Measurements from ENCODE around the gene NEURL4.
"Not testable (repeated sequence)": the region's sequence is repeated elsewhere in the genome, so short reads cannot be mapped to it uniquely, and the experiment has no call there.

NEURL4 gene

DNA sequence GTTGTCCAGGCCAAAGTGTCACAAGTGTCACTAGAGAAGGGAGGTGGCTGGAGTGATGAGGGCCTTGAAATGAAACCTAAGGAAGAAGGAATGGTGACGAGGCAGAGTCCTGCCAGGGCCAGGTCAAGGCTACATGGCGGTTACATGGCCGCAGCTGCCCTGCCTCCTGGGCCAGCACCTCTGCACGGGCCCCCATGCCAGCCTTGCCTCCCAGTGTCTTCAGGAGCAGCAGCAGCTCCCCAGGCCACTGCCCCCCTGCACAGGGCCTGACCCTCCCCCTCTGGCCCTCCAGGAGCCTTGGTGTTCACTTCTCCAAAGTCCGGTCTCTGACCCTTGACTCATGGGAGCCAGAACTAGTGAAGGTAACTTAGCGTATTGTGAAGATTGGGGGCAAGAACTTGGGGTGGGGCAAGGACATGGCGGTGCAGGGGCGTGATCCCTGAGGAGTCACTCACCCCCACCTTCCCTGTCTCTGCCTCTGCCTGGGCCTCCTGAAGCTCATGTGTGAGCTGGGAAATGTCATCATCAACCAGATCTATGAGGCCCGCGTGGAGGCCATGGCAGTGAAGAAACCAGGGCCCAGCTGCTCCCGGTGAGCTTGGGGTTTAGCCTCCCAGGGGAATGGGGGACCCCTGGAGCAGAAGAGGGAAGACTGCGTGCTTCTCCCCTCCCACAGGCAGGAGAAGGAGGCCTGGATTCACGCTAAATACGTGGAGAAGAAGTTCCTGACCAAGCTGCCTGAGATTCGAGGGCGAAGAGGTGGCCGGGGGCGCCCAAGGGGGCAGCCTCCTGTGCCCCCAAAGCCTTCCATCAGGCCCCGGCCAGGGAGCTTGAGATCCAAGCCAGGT, 18.7 kb upstream of the NEURL4 start:
- FAIRE-seq (no peak), DNase-seq (ENCODE audit: low spot score) (no peak)

DNA sequence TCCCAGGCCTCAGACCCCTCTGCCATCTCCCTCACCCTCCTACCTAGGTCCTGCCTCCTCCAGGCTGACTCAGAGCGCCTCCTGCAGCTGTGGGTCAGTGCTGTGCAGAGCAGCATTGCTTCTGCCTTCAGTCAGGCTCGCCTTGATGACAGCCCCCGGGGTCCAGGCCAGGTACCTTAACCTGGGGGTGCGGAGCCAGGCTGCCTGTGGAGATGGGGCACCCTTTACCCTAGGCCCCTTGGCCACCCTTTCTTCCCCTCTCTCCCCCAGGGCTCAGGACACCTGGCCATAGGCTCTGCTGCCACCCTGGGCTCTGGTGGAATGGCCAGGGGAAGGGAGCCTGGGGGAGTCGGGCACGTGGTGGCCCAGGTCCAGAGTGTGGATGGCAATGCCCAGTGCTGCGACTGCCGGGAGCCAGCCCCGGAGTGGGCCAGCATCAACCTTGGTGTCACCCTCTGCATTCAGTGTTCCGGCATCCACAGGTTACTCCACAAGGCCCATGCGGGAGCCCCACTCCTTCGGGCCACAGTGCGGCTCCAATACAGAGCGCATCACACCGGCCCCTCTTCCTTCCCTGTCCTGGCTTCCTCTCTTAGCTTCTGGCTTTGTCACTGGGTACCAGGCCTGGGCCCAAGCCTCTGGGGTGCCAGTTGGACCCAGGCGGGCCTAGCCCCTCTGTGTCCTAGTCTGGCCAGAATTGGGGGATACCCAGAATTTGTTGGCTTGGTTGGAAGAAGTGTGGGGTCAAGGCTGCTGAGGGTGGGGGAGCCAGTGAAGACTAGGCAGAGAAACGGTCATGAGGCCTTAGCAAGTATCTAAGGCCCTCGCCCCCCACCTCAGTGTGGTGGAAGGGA, 17.9 kb upstream of the NEURL4 start:
- no peak for FAIRE-seq

GRCh38 chr17:7343250-7343649, 14.1 kb upstream of the NEURL4 start:
- FAIRE-seq (no peak), DNase-seq (ENCODE audit: low spot score) (no peak)

More for the DNA sequence above, 17.9 kb upstream of the NEURL4 start:
- DNase-seq (ENCODE audit: low spot score), result no peak

DNA sequence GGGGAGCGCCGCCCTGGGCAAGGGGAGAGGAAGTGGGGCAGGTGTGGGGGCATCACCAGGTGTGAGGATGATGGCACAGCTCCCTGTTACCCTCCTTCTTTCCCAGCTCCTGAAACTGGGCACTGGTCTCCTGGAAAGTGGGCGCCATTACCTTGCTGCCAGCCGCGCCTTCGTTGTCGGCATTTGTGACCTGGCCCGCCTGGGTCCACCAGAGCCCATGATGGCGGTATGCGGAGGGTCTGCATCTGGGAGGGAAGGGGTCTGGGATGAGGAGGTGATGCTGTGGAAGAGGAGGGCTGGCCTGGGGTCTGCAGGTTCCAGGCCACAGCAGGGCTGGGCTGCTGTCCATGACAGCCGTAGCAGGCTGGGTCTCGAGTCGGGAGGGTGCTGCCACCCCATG, 12.7 kb upstream of the NEURL4 start:
- DNase-seq (ENCODE audit: low spot score), result no peak
- no peak for FAIRE-seq

DNA sequence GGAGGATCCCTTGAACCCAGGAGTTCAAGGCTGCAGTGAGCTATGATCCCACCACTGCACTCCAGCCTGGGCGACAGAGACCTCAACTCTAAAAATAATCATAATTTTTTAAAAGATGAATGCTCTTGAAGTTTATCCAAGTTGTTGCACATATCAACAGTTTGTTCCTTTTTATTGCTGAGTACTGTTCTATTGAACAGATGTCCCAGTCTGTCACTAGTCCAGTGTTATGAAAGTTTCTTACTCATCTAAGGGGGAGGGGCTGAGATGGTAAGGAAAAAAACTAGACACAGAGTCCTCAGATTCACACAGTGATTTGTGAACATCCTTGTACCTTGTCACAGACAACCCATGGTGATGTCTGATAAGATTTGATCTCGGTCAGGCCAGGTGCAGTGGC, 11.0 kb upstream of the NEURL4 start:
- FAIRE-seq, result no peak
- no peak for DNase-seq (ENCODE audit: low spot score)

GRCh38 chr17:7337600-7337999, 8.5 kb upstream of the NEURL4 start:
- not testable (repeated sequence) for DNase-seq (ENCODE audit: low spot score); FAIRE-seq

- no peak for FAIRE-seq
- DNase-seq (ENCODE audit: low spot score), result no peak
These were observed 7.4 kb upstream of the NEURL4 start, which contains the start of gene ACAP1 for GRCh38 chr17:7336240-7337175. ACAP1 (plus strand) TSS chr17:7336529; CDS start chr17:7336735, 206 bp downstream.

- not testable (repeated sequence) for DNase-seq (ENCODE audit: low spot score); FAIRE-seq
These were observed 6.6 kb upstream of the NEURL4 start for GRCh38 chr17:7335765-7336164.

GRCh38 chr17:7334938-7335538, 5.9 kb upstream of the NEURL4 start:
- DNase-seq (ENCODE audit: low spot score) (no peak), FAIRE-seq (no peak)

DNA sequence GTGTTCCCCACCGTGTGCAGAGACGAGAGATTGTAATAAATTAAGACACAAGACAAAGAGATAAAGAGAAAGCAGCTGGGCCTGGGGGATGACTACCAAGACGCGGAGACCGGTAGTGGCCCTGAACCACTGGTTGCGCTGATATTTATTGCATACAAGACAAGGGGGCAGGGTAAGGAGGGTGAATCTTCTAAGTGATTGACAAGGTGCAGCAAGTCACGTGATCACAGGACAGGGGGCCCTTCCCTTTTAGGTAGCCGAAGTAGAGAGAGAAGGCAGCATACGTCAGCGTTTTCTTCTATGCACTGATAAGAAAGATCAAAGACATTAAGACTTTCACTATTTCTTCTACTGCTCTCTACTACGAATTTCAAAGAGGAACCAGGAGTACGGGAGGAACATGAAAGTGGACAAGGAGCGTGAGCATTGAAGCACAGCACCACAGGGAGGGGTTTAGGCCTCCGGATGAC, 3.5 kb upstream of the NEURL4 start:
- not testable (repeated sequence) for DNase-seq (ENCODE audit: low spot score); FAIRE-seq

DNA sequence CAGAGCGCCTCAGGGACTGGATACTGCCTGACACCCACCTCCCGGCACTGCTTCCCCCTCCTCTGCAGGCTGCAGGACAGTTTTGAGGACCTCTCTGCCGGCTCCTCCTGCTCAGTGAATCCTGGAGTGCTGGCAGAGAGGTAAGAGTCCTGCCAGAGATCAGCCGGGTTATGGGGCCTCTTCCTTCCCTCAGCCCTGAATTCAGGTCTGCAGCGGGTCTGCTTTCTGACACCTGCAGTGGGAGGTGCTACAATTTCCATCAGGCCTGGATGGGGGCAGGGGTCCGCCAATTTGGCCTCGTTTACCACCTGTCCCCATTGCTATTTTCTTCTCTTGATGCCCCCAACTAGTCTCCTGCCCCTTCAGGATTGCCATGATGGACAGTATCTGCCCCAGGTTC, 3.0 kb upstream of the NEURL4 start:
- DNase-seq (ENCODE audit: low spot score) (no peak), FAIRE-seq (no peak)

DNA sequence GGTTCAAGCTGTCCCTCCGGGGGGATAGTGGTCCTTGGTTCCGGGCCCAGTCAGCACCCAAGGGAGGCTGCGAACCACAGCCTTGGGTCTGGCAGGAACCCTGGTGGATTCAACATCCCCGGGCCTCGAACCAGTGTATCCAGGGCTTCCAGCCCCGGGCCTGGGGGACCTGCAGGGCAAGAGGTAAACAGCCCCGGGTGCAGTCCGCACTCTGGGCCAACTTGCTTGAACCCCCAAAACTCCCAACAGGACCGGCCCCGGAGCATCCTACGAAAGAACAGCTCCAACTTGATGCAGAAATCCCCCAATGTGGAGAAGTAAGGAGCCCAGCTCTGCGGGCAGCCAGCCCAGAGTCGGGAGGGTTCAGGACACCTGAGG, 1.5 kb upstream of the NEURL4 start:
- no peak for FAIRE-seq
- DNase-seq (ENCODE audit: low spot score), result no peak

DNA sequence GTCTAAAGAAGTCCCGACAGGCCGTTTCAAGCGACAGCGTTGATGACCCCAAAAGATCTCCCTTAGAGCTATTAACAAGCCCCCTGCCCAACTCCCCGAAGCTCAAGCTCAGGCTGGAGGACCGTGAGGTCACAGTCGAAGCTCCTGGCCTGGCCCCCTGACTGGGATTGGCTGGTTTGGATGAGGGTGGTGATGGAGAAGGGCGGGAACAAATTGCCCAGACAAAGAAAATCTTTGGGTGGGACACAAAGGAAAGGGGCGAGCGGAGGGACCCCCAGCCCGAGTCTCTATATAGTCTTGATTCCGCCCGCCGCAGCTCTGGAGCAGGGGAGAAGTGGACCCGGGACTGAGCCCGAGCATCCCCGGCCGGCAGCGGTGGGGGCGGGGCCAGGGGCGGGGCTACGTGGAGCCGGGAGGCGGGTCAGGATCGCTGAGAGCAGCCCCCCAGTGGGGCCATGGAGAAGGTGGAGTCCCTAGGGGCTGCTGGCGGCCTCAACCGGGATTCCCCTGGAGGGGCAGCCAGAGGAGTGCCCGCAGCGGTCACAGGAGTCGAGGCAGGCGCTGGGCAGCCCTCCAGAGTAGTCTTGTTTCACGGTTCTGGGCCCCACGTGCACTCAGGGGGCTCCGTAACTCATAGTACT, 982 bp upstream of the NEURL4 start:
- no peak for FAIRE-seq

GRCh38 chr17:7329374-7329996, 350 bp upstream of the NEURL4 start:
- DNase-seq (ENCODE audit: low spot score) (peak; percentile 91), FAIRE-seq (no peak)

More for the DNA sequence above, 982 bp upstream of the NEURL4 start:
- peak; percentile 81 for DNase-seq (ENCODE audit: low spot score)

GRCh38 chr17:7328009-7328408, 1.1 kb downstream of the NEURL4 start:
- no peak for DNase-seq (ENCODE audit: low spot score)
- FAIRE-seq, result no peak

- FAIRE-seq (no peak), DNase-seq (ENCODE audit: low spot score) (no peak)
These were observed 1.6 kb downstream of the NEURL4 start for GRCh38 chr17:7327501-7327900.

GRCh38 chr17:7327056-7327455, 2.1 kb downstream of the NEURL4 start:
- FAIRE-seq, result no peak
- no peak for DNase-seq (ENCODE audit: low spot score)

- DNase-seq (ENCODE audit: low spot score) (no peak), FAIRE-seq (no peak)
These were observed 2.9 kb downstream of the NEURL4 start for GRCh38 chr17:7326186-7326585.

- FAIRE-seq, result no peak
These were observed 4.1 kb downstream of the NEURL4 start for GRCh38 chr17:7325031-7325528.

DNA sequence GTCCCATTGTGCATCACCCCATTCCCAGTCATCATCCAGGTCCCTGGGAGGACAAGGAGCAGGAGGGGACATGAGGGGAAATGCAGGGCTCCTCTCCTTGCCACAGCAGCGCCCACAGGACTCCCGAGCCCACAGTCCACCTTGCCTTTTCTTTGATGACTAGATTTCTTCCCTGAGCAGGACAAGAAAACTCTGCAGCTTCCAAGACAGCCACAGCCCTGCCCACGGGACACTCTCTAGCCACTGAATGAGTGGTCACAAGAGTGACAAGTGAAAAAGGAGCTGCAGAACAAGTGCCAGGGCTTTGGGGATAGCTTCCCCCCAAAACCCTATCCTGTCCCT, 4.7 kb downstream of the NEURL4 start:
- DNase-seq (ENCODE audit: low spot score) (no peak), FAIRE-seq (no peak)

More at GRCh38 chr17:7325031-7325528, 4.1 kb downstream of the NEURL4 start:
- no peak for DNase-seq (ENCODE audit: low spot score)
